ENCODE data around the gene NEURL2. TPM values are rescaled to one million over a fixed set of nuclear protein-coding genes. Genes with fewer than 3 reads are reported as not detected.
"Not testable (repeated sequence)": the region's sequence is repeated elsewhere in the genome, so short reads cannot be mapped to it uniquely, and the experiment has no call there.

The NEURL2 gene
- total and polyA plus RNA-seq, 3 experiments from 2014 or later = 0.94 to 2.8 (median 2.7) TPM

DNA sequence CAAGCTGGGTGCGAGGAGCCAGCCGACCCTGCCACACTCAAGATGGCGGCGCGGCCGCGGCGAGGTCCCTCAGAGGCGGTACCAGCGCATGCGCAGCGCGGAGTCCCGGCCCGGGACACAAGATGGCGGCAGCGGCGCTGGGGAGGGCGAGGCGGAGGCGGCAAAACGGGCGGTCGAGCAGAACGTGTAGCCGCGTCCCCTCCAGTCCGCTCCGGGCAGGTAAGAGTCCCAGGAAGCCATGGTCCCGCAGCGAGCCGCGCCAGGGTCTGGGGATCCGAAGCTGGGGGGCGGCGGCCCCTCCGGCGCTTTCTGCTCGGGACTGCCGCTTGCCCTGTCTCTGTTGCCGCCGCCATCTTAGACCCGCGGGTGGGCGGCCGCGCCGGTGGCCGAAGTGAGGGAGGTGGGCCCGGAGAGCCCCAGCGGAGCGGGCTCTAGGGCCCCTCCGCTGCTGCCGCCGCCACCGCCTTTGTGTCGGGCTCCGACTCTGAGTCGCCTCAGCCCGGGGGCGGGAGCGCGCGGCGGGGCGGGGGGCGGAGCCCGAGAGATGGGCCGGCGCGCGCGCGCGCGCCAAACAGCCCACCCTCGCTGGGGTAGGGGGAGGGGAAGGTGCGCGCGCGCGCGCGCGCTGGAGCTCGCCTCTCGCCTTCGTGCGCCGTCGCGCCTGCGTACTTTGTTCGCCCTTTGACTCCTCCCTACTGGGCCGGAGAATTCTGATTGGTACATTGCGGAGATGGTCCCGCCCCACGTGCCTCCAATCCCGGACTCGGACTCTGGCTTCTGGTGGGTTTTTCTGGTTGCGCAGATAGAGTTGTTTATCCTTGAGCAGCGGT lies 43.8 kb upstream of the NEURL2 start, which contains the start of gene PCIF1:
PCIF1 (plus strand) TSS at position 98 of the 830 bp plus-strand sequence. CDS start 4,317 bp downstream, outside the sequence.
- CTCF ChIA-PET = interaction anchor here (1.0 to 4.1 kb wide), 7 partner anchors 12 to 44 kb away, joined by 3 to 46 read pairs (median 5); partner anchors contain the start of genes CTSA, NEURL2, SPATA25 and ZNF335
- no peaks in the 10 kb centered on the region for H3K27me3 Mint-ChIP-seq

DNA sequence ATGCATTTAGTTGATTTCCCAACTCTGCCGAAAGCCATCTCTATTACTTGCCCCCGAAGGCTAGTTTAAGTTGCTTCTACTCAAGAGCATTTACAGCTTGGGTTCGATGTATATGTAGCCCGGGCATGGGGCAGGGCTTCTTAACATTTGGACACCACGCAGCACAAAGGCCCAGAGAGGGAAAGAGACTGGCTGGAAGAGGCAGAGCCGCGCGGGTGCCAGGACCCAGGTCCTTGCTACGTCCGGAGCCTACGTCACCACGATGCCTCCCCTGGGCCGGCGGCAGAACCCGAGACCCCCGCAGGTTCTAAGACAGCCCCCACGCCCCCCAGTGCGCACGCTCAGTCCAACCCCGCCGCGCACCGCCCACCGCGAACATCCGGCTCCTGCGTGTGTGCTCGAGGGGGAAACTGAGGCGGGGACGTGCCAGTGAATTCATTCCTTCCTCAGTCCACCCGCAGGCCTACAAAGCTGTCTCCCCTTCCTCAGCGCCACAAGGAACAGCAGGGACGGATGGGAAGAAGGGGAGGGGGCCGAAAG lies 43.1 kb upstream of the NEURL2 start:
- Mint-ChIP-seq H3K27me3 (no peaks in the 10 kb centered on the region), H3K4me1 (peaks cover 26 to 39% (median 27%) of the 10 kb centered on the region in 3 donors), H3K9me3 (no peaks in the 10 kb centered on the region), H3K4me3 (peak overlapping the region; percentile 90 to 97 (median 97)), H3K36me3 (peaks cover 0 to 40% (median 5%) of the 10 kb centered on the region in 3 donors), H3K27ac (peak overlapping the region; percentile 92 to 99 (median 96))
- Histone ChIP-seq H3K27ac (ENCODE audit: low read depth, low read length) (peak overlapping the region; percentile 95), H3K4me3 (ENCODE audit: low read length) (peak overlapping the region; percentile 97), H3K36me3 (ENCODE audit: insufficient read depth, low read length) (peaks cover 19% of the 10 kb centered on the region), H3K27me3 (ENCODE audit: insufficient read depth, low read length, poor library complexity, severe bottlenecking) (no peaks in the 10 kb centered on the region), H3K9me3 (ENCODE audit: low read length) (no peaks in the 10 kb centered on the region), H3K4me1 (ENCODE audit: insufficient read depth, low read length) (peaks cover 12% of the 10 kb centered on the region)
- peak in 3 of 5 donors; percentile 39 to 80 (median 49) for DNase-seq
- ChIA-PET POLR2A (interaction anchor here (0.6 to 4.6 kb wide), 18 partner anchors 10 to 109 kb away, joined by 3 to 113 read pairs (median 4); partner anchors contain the start of genes ACOT8, CTSA, PLTP and ZNF335), CTCF (interaction anchor here (0.9 to 4.1 kb wide), 12 partner anchors 8 to 142 kb away, joined by 3 to 46 read pairs (median 4); partner anchors contain the start of genes CTSA, DNTTIP1, NEURL2 and PLTP)

More for the DNA sequence above, 43.8 kb upstream of the NEURL2 start, which contains the start of gene PCIF1:
- peak within 1 kb of the TSS; percentile 95 to 99 (median 98) for H3K27ac Mint-ChIP-seq
- peak; percentile 96 to 100 (median 99) for DNase-seq
- no peaks in the 10 kb centered on the region for H3K9me3 ChIP-seq (ENCODE audit: low read length)
- peaks cover 12% of the 10 kb centered on the region for H3K4me1 ChIP-seq (ENCODE audit: insufficient read depth, low read length)
- peaks cover 26 to 42% (median 27%) of the 10 kb centered on the region in 3 donors for H3K4me1 Mint-ChIP-seq
- peak within 1 kb of the TSS; percentile 90 to 98 (median 97) for H3K4me3 Mint-ChIP-seq
- peaks cover 26% of the 10 kb centered on the region for H3K36me3 ChIP-seq (ENCODE audit: insufficient read depth, low read length)
- POLR2A ChIA-PET = interaction anchor here (0.5 to 4.6 kb wide), 23 partner anchors 9 to 429 kb away, joined by 3 to 113 read pairs (median 4); partner anchors contain the start of genes ACOT8, CTSA, MMP9 and PLTP
- peak within 1 kb of the TSS; percentile 95 for H3K27ac ChIP-seq (ENCODE audit: low read depth, low read length)
- H3K9me3 Mint-ChIP-seq = no peaks in the 10 kb centered on the region
- peaks cover 0 to 47% (median 5%) of the 10 kb centered on the region in 3 donors for H3K36me3 Mint-ChIP-seq
- H3K27me3 ChIP-seq (ENCODE audit: insufficient read depth, low read length, poor library complexity, severe bottlenecking) = no peaks in the 10 kb centered on the region
- H3K4me3 ChIP-seq (ENCODE audit: low read length) = peak within 1 kb of the TSS; percentile 97

DNA sequence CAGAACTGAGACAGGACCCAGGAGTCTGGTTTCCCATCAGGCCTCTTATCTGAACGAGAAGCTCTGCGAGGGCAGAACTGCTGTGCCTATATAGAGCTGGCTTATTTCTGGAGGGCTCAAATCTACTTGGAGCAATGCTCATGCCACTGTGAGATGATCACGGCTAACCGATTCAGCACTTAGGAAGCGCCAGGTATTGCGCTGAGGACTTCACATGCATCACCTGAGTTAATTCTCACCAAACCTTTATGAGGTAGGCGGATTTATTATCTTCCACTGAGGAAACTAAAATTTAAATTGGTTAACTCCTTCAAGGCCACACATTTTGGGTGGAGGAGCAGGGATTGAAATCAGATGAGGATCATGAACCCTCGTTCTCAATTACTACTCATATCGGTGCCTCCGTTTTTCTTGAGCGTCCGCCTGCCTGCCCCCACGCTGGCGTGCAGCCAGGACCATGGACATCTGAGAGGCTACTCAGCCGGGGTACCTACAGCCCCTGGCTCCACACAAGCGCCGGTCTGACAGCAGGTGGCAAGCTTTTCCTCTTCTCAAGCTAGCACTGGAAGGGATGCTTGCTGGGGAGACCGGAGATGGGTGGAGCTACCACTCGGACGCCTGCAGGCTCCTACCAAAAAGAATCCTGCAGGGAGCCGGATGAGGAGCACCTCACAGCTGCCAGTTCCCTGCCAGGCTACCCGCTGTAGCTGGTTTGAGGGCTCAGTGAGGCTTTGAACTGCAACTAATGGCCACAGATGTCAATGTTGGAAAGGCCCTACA lies 42.4 kb upstream of the NEURL2 start:
- Mint-ChIP-seq H3K9me3 (no peaks in the 10 kb centered on the region), H3K4me3 (peak overlapping the region; percentile 90 to 97 (median 97)), H3K27me3 (no peaks in the 10 kb centered on the region), H3K36me3 (peaks cover 0 to 34% (median 4%) of the 10 kb centered on the region in 3 donors), H3K4me1 (peaks cover 25 to 40% (median 26%) of the 10 kb centered on the region in 3 donors), H3K27ac (peak overlapping the region; percentile 92 to 99 (median 96))
- POLR2A ChIA-PET = interaction anchor here (0.6 to 4.6 kb wide), 13 partner anchors 10 to 109 kb away, joined by 3 to 113 read pairs (median 19); partner anchors contain the start of genes ACOT8, CTSA, PLTP and ZNF335
- H3K36me3 ChIP-seq (ENCODE audit: insufficient read depth, low read length) = peaks cover 13% of the 10 kb centered on the region
- H3K9me3 ChIP-seq (ENCODE audit: low read length) = no peaks in the 10 kb centered on the region
- peaks cover 12% of the 10 kb centered on the region for H3K4me1 ChIP-seq (ENCODE audit: insufficient read depth, low read length)
- H3K27me3 ChIP-seq (ENCODE audit: insufficient read depth, low read length, poor library complexity, severe bottlenecking) = no peaks in the 10 kb centered on the region
- H3K4me3 ChIP-seq (ENCODE audit: low read length) = peak overlapping the region; percentile 97
- DNase-seq = peak; percentile 34 to 75 (median 50)
- CTCF ChIA-PET = interaction anchor here (0.9 to 4.1 kb wide), 12 partner anchors 8 to 142 kb away, joined by 3 to 46 read pairs (median 4); partner anchors contain the start of genes CTSA, DNTTIP1, NEURL2 and PLTP
- peak overlapping the region; percentile 95 for H3K27ac ChIP-seq (ENCODE audit: low read depth, low read length)

DNA sequence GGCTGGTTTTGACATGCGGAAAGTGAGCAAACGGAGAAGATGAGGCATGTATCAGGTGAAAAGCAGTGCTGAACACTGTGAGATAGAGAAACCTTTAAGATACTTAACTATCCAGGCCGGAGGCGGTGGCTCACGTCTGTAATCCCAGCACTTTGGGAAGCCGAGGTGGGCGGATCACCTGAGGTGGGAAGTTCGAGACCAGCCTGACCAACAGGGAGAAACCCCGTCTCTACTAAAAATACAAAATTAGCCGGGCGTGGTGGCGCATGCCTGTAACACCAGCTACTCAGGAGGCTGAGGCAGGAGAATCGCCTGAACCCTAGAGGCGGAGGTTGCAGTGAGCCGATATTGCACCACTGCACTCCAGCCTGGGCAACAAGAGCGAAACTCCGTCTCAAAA lies 40.7 kb upstream of the NEURL2 start:
- CTCF ChIA-PET = interaction anchor here (0.7 to 1.6 kb wide), 3 partner anchors 38 to 82 kb away, joined by 3 to 7 read pairs (median 3); no protein-coding TSS in a partner anchor

DNA sequence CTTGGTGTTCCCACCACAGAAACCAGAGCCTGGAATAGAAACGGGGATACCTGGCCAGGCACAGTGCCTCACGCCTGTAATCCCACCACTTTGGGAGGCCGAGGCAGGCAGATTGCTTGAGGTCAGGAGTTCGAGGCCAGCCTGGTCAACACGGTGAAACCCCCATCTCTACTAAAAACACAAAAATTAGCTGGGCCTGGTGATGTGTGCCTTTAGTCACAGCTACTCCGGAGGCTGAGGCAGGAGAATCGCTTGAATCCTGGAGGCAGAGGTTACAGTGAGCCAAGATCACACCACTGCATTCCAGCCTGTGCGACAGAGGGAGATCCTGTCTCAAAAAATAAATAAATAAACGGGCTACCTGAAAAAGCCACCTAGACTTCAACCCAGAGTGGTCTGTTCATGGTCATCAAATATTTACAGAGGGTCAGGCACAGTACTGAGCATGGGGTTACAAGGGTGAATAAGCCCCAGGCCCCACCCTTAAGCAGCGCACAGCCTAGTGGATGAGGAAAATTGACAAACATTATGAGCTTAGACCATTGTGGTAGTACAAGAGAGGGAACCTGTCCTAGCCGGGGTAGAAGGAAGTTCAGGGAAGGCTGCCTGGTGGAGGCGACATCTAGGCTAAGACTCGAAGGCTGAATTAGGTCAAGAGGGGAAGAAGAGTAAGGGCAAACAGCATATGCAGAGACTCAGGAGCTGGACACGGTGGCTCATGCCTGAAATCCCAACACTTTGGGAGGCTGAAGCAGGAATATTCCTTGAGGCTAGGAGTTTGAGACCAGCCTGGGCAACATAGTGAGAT lies 36.3 kb upstream of the NEURL2 start:
- no peak for DNase-seq
- H3K4me3 ChIP-seq (ENCODE audit: low read length) = no peak overlapping the region
- Mint-ChIP-seq H3K36me3 (no peaks in the 10 kb centered on the region), H3K4me3 (peak overlapping the region in 1 of 7 donors; percentile 55), H3K27me3 (peaks cover 0 to 4% of the 10 kb centered on the region in 2 donors), H3K27ac (peak overlapping the region in 2 of 8 donors; percentile 18 to 36), H3K9me3 (no peaks in the 10 kb centered on the region), H3K4me1 (peaks cover 0 to 8% (median 0%) of the 10 kb centered on the region in 3 donors)
- no peaks in the 10 kb centered on the region for H3K9me3 ChIP-seq (ENCODE audit: low read length)
- no peaks in the 10 kb centered on the region for H3K27me3 ChIP-seq (ENCODE audit: insufficient read depth, low read length, poor library complexity, severe bottlenecking)
- no peaks in the 10 kb centered on the region for H3K36me3 ChIP-seq (ENCODE audit: insufficient read depth, low read length)
- CTCF ChIA-PET = interaction anchor here (1.0 to 1.2 kb wide), 2 partner anchors 8 to 23 kb away, joined by 3 to 4 read pairs; no protein-coding TSS in a partner anchor
- no peaks in the 10 kb centered on the region for H3K4me1 ChIP-seq (ENCODE audit: insufficient read depth, low read length)
- POLR2A ChIA-PET = interaction anchor here (0.9 kb wide), 1 partner anchor 12 kb away, joined by 3 read pairs; no protein-coding TSS in a partner anchor
- H3K27ac ChIP-seq (ENCODE audit: low read depth, low read length) = no peak overlapping the region

More for the DNA sequence above, 40.7 kb upstream of the NEURL2 start:
- H3K36me3 ChIP-seq (ENCODE audit: insufficient read depth, low read length); H3K4me1 ChIP-seq (ENCODE audit: insufficient read depth, low read length); H3K27ac ChIP-seq (ENCODE audit: low read depth, low read length); H3K27ac Mint-ChIP-seq; H3K4me3 ChIP-seq (ENCODE audit: low read length); H3K27me3 ChIP-seq (ENCODE audit: insufficient read depth, low read length, poor library complexity, severe bottlenecking); H3K9me3 ChIP-seq (ENCODE audit: low read length); DNase-seq; H3K9me3 Mint-ChIP-seq; H3K27me3 Mint-ChIP-seq: not testable (repeated sequence)
- Mint-ChIP-seq H3K4me3 (peak overlapping the region in 2 of 7 donors; percentile 85 to 90), H3K36me3 (peaks cover 0 to 18% (median 0%) of the 10 kb centered on the region in 3 donors), H3K4me1 (peaks cover 11 to 26% (median 11%) of the 10 kb centered on the region in 3 donors)
- POLR2A ChIA-PET = interaction anchor here (0.7 kb wide), 1 partner anchor 18 kb away, joined by 6 read pairs; no protein-coding TSS in a partner anchor

DNA sequence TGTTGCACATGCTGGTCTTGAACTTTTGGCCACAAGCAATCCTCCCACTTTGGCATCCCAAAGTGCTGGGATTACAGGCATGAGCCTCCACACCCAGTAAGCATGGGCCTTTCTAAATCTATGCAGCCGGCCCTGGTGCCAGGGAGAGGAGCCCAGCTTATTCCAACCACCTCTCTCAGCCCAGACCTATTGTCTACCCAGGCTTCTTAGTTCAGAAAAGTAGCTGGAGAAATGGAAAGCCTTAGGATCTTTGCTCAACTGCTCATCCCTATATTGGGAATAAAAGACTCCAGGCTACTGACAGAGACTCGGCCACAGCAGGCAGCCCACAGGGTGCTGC lies 35.7 kb upstream of the NEURL2 start:
- no peaks in the 10 kb centered on the region for H3K36me3 Mint-ChIP-seq
- peaks cover 0 to 8% (median 0%) of the 10 kb centered on the region in 3 donors for H3K4me1 Mint-ChIP-seq
- Histone ChIP-seq H3K27ac (ENCODE audit: low read depth, low read length) (no peak overlapping the region), H3K9me3 (ENCODE audit: low read length) (no peaks in the 10 kb centered on the region), H3K27me3 (ENCODE audit: insufficient read depth, low read length, poor library complexity, severe bottlenecking) (no peaks in the 10 kb centered on the region), H3K4me3 (ENCODE audit: low read length) (no peak overlapping the region), H3K36me3 (ENCODE audit: insufficient read depth, low read length) (no peaks in the 10 kb centered on the region), H3K4me1 (ENCODE audit: insufficient read depth, low read length) (no peaks in the 10 kb centered on the region)
- H3K27ac Mint-ChIP-seq = no peak overlapping the region
- no peak for DNase-seq
- H3K27me3 Mint-ChIP-seq = peaks cover 2 to 4% of the 10 kb centered on the region in 2 donors
- no peaks in the 10 kb centered on the region for H3K9me3 Mint-ChIP-seq
- CTCF ChIA-PET = interaction anchor here (0.9 kb wide), 1 partner anchor 60 kb away, joined by 3 read pairs; no protein-coding TSS in a partner anchor
- POLR2A ChIA-PET = no interaction called here
- no peak overlapping the region for H3K4me3 Mint-ChIP-seq

Data from CD8-positive, alpha-beta memory T cell (primary cell).